PFSK-1 (cell line): ENCODE results near the gene ABR.

Experiments
- FOXP2 ChIP-seq: optimal IDR thresholded peaks from 2 replicates; pipeline ENCODE3; 2011; ENCODE audit warnings: borderline replicate concordance, control low read depth, inconsistent platforms; ENCODE audit not compliant: insufficient read depth; ENCODE audit errors: extremely low read length, extremely low read depth
- POLR2AphosphoS5 ChIP-seq: IDR thresholded peaks from 2 replicates; pipeline ENCODE4 v1.6.1; 2012; ENCODE audit warnings: low read depth, mild to moderate bottlenecking, control low read depth, low read length, moderate library complexity
- SIN3A ChIP-seq: IDR thresholded peaks from 2 replicates; pipeline ENCODE4 v1.6.1; 2012; ENCODE audit warnings: mild to moderate bottlenecking, low read length, moderate library complexity, borderline replicate concordance; ENCODE audit not compliant: insufficient read depth
- TAF1 ChIP-seq: IDR thresholded peaks from 2 replicates; pipeline ENCODE4 v1.6.1; 2012; ENCODE audit warnings: low read length, control low read depth, borderline replicate concordance; ENCODE audit not compliant: insufficient read depth
- TF ChIP-seq, protein P1 (sequence below), 2 experiments: IDR thresholded peaks; 2 replicates each; pipeline versions ENCODE4 v1.6.1 to v1.8.0; 2011 to 2012; ENCODE audit warnings: low read depth in 2 of 2, low read length in 2 of 2, control low read depth in 1 of 2, inconsistent platforms in 1 of 2, mild to moderate bottlenecking in 1 of 2, moderate library complexity in 1 of 2; ENCODE audit not compliant: insufficient read depth in 1 of 2

The ABR gene

DNA sequence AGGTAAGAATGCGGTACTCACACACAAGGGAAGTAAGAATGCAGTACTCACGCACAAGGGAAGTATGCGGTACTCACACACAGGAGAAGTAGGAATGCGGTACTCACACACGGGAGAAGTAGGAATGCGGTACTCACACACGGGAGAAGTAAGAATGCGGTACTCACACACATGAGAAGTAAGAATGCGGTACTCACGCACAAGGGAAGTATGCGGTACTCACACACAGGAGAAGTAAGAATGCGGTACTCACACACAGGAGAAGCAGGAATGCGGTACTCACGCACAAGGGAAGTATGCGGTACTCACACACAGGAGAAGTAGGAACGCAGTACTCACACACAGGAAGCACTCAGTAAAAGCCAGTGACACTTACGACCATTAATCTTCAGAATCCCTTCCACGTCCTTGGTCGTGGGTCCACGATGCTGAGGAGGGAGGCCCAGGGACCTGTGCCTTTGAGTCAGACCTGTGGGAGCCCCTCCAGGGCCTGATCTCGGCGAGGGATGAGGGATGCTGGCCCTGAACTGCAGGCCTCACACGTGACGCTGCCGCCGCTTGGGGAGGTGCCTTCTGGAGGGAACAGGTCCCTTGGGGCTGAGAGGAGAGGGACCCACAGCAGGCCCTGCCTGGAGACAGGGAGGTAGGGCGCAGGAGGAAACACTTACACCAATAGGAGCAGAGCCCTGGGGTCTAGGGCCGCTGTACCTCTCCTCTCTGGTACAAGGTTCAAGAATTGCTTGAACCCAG is 20.2 kb downstream of the ABR start:
- TF ChIP-seq TAF1: no peak
- TF ChIP-seq POLR2AphosphoS5: no peak
- no peak for TF ChIP-seq FOXP2
- TF ChIP-seq, protein P1, sequence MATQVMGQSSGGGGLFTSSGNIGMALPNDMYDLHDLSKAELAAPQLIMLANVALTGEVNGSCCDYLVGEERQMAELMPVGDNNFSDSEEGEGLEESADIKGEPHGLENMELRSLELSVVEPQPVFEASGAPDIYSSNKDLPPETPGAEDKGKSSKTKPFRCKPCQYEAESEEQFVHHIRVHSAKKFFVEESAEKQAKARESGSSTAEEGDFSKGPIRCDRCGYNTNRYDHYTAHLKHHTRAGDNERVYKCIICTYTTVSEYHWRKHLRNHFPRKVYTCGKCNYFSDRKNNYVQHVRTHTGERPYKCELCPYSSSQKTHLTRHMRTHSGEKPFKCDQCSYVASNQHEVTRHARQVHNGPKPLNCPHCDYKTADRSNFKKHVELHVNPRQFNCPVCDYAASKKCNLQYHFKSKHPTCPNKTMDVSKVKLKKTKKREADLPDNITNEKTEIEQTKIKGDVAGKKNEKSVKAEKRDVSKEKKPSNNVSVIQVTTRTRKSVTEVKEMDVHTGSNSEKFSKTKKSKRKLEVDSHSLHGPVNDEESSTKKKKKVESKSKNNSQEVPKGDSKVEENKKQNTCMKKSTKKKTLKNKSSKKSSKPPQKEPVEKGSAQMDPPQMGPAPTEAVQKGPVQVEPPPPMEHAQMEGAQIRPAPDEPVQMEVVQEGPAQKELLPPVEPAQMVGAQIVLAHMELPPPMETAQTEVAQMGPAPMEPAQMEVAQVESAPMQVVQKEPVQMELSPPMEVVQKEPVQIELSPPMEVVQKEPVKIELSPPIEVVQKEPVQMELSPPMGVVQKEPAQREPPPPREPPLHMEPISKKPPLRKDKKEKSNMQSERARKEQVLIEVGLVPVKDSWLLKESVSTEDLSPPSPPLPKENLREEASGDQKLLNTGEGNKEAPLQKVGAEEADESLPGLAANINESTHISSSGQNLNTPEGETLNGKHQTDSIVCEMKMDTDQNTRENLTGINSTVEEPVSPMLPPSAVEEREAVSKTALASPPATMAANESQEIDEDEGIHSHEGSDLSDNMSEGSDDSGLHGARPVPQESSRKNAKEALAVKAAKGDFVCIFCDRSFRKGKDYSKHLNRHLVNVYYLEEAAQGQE (IDR thresholded peaks at IDR 0.05; ENCODE audit: insufficient read depth in 1 of 2, low read depth in 2 of 2, low read length in 2 of 2): no peak
- no peak for TF ChIP-seq SIN3A

DNA sequence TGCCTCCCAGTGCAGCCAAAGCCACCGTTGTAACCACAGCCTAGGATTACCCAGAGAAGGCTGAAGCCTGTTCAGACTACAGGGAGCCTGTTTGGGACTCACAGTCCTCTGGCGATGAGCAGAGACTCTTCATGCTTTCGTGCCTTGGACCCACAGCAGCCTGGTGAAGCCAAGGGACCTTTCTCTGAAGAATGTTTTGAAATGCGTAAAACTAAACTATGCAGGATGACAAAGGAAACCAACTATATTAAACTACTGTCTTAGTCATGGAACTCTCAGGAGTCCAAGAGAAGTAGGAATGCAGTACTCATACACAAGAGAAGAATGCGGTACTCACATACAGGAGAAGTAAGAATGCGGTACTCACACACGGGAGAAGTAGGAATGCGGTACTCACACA is 20.9 kb downstream of the ABR start:
- no peak for TF ChIP-seq TAF1
- no peak for TF ChIP-seq FOXP2
- no peak for TF ChIP-seq POLR2AphosphoS5
- no peak for TF ChIP-seq SIN3A
- TF ChIP-seq, protein P1 (IDR thresholded peaks at IDR 0.05; ENCODE audit: insufficient read depth in 1 of 2, low read depth in 2 of 2, low read length in 2 of 2): no peak

DNA sequence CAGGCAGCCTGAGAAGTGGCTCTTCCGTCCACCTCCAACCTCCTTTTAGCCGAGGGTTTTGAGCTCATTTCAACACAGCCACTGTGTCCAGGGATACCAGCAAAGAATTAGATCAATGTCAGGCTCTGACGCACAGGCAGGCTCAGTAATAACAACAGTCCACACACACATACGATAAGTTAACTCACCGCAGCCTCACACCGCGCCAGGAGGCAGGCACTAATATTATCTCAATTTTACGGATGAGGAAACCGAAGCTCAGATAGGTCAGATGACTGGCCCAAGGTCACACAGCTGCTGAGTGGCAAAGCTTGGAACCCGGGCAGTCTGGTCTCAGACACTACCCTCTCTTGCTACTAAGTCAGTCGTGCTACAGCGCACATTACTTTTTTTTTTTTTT is 22.9 kb downstream of the ABR start:
- TF ChIP-seq, protein P1 (IDR thresholded peaks at IDR 0.05; ENCODE audit: insufficient read depth in 1 of 2, low read depth in 2 of 2, low read length in 2 of 2): no peak
- no peak for TF ChIP-seq TAF1
- no peak for TF ChIP-seq POLR2AphosphoS5
- TF ChIP-seq FOXP2: no peak
- TF ChIP-seq SIN3A: no peak

DNA sequence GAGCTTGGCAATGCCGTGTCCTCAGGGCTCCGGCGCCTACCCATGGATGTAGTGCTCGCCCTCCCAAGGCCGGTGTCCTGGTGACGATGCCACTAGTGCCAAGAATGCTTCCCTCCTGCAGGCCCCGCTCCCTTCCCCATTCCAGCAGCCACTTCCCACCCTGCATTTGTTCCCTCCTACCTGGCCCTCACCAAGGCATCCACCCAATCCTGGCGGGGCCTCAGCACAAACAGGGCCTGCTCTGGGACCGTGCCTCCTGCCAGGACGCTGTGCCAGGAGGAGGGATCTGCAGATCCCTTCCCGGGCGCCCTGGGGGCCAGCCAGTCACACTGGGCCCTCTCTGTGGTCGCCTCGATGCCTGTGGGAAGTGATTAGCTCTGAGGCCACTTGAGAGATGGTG is 25.1 kb downstream of the ABR start:
- TF ChIP-seq SIN3A: no peak
- no peak for TF ChIP-seq TAF1
- TF ChIP-seq, protein P1 (IDR thresholded peaks at IDR 0.05; ENCODE audit: insufficient read depth in 1 of 2, low read depth in 2 of 2, low read length in 2 of 2): no peak
- no peak for TF ChIP-seq FOXP2
- no peak for TF ChIP-seq POLR2AphosphoS5
